H9 (cell line): Measurements from ENCODE around the gene PSMA4. TPM values are rescaled to one million over a fixed set of nuclear protein-coding genes. Genes with fewer than 3 reads are reported as not detected.
A peak's percentile ranks its signal among the peaks of the same experiment; 100 is the strongest.

Experiments
- DNase-seq: peaks from one replicate; pipeline ENCODE4 v3.0.0-alpha.2; 2017
- H2AFZ ChIP-seq: one replicate; pipeline ENCODE4 v1.6.1; 2013; ENCODE audit warnings: mild to moderate bottlenecking, low read length, control low read depth, moderate library complexity
- H2AK5ac ChIP-seq: 2 replicates; pipeline ENCODE4 v1.6.1; 2013; ENCODE audit warnings: low read length, control low read depth, mixed read lengths; ENCODE audit not compliant: insufficient read length
- H2BK120ac ChIP-seq: one replicate; pipeline ENCODE4 v1.6.1; 2013; ENCODE audit warnings: low read depth, mild to moderate bottlenecking, low read length, control low read depth, inconsistent platforms; ENCODE audit not compliant: poor library complexity, severe bottlenecking
- H2BK12ac ChIP-seq: 2 replicates; pipeline ENCODE4 v1.6.1; 2013; ENCODE audit warnings: low read length, control low read depth, mixed read lengths, low read depth; ENCODE audit not compliant: insufficient read length
- H2BK15ac ChIP-seq: 2 replicates; pipeline ENCODE4 v1.6.1; 2013; ENCODE audit warnings: low read depth, low read length, control low read depth
- H2BK20ac ChIP-seq: one replicate; pipeline ENCODE4 v1.6.1; 2013; ENCODE audit warnings: low read depth, mild to moderate bottlenecking, low read length, control low read depth, inconsistent platforms; ENCODE audit not compliant: poor library complexity, severe bottlenecking
- H2BK5ac ChIP-seq: 2 replicates; pipeline ENCODE4 v1.6.1; 2013; ENCODE audit warnings: low read length, control low read depth, mixed read lengths; ENCODE audit not compliant: insufficient read length
- H3K14ac ChIP-seq: 2 replicates; pipeline ENCODE4 v1.6.1; 2013; ENCODE audit warnings: low read length, control low read depth; ENCODE audit not compliant: insufficient read depth
- H3K18ac ChIP-seq: 2 replicates; pipeline ENCODE4 v1.6.1; 2013; ENCODE audit warnings: low read depth, mild to moderate bottlenecking, mixed read lengths, low read length, control low read depth; ENCODE audit not compliant: insufficient read length
- H3K23ac ChIP-seq: 2 replicates; pipeline ENCODE4 v1.6.1; 2013; ENCODE audit warnings: low read length, control low read depth, mixed read lengths, low read depth; ENCODE audit not compliant: insufficient read length
- H3K23me2 ChIP-seq: 2 replicates; pipeline ENCODE4 v1.6.1; 2013; ENCODE audit warnings: low read depth, mild to moderate bottlenecking, mixed read lengths, low read length, control low read depth; ENCODE audit not compliant: insufficient read length, poor library complexity, severe bottlenecking
- H3K27ac ChIP-seq: 2 replicates; pipeline ENCODE4 v1.5.1; 2013; ENCODE audit warnings: low read length, control low read depth, mixed read lengths, low read depth; ENCODE audit not compliant: insufficient read length
- H3K27me3 ChIP-seq: 2 replicates; pipeline ENCODE4 v1.6.1; 2013; ENCODE audit warnings: low read length, control low read depth, inconsistent platforms; ENCODE audit not compliant: insufficient read depth
- H3K4ac ChIP-seq: 2 replicates; pipeline ENCODE4 v1.6.1; 2013; ENCODE audit warnings: low read depth, mild to moderate bottlenecking, control low read depth, inconsistent platforms, low read length, moderate library complexity
- H3K4me1 ChIP-seq: 2 replicates; pipeline ENCODE4 v1.6.1; 2013; ENCODE audit warnings: low read length, control low read depth, inconsistent platforms; ENCODE audit not compliant: insufficient read depth
- H3K4me2 ChIP-seq: 2 replicates; pipeline ENCODE4 v1.6.1; 2013; ENCODE audit warnings: low read length, control low read depth, mixed read lengths; ENCODE audit not compliant: insufficient read length, insufficient read depth
- H3K56ac ChIP-seq: 2 replicates; pipeline ENCODE4 v1.6.1; 2013; ENCODE audit warnings: low read depth, mild to moderate bottlenecking, mixed read lengths, low read length, control low read depth; ENCODE audit not compliant: insufficient read length
- H3K79me1 ChIP-seq: 2 replicates; pipeline ENCODE4 v1.6.1; 2013; ENCODE audit warnings: low read depth, mild to moderate bottlenecking, moderate library complexity, low read length, control low read depth, inconsistent platforms; ENCODE audit not compliant: insufficient read depth, poor library complexity, severe bottlenecking
- H3K79me2 ChIP-seq: 2 replicates; pipeline ENCODE4 v1.6.1; 2013; ENCODE audit warnings: low read length, control low read depth, inconsistent platforms; ENCODE audit not compliant: insufficient read depth
- H3K9ac ChIP-seq: 2 replicates; pipeline ENCODE4 v1.6.1; 2013; ENCODE audit warnings: low read length, control low read depth, mixed read lengths; ENCODE audit not compliant: insufficient read length; ENCODE audit errors: extremely low read depth
- H3K9me3 ChIP-seq: one replicate; pipeline ENCODE4 v1.6.1; 2013; ENCODE audit warnings: low read depth, low read length, inconsistent platforms; ENCODE audit not compliant: control insufficient read depth
- H3T11ph ChIP-seq: one replicate; pipeline ENCODE4 v1.6.1; 2013; ENCODE audit warnings: mild to moderate bottlenecking, low read length, control low read depth, inconsistent platforms
- H4K20me1 ChIP-seq: one replicate; pipeline ENCODE4 v1.6.1; 2013; ENCODE audit not compliant: control insufficient read depth, insufficient read length, insufficient read depth
- H4K5ac ChIP-seq: 2 replicates; pipeline ENCODE4 v1.6.1; 2013; ENCODE audit warnings: low read depth, mild to moderate bottlenecking, mixed read lengths, low read length, control low read depth; ENCODE audit not compliant: insufficient read length
- H4K8ac ChIP-seq: replicated peaks from 2 replicates; pipeline ENCODE4 v1.6.1; 2013; ENCODE audit warnings: low read length, control low read depth, mixed read lengths, low read depth; ENCODE audit not compliant: insufficient read length
- H4K91ac ChIP-seq: 2 replicates; pipeline ENCODE4 v1.6.1; 2013; ENCODE audit warnings: low read depth, mild to moderate bottlenecking, moderate library complexity, mixed read lengths, low read length, control low read depth; ENCODE audit not compliant: insufficient read length
- H3K27ac Mint-ChIP-seq, 3 experiments: 2 replicates in 2 of 3; 3 replicates in 1 of 3; pipeline ENCODE4 v1.8.0; 2020 to 2021; ENCODE audit warnings: mixed read lengths in 3 of 3, mild to moderate bottlenecking in 1 of 3, moderate library complexity in 1 of 3
- H3K27me3 Mint-ChIP-seq: 2 replicates; pipeline ENCODE4 v1.8.0; 2021; ENCODE audit warnings: low read depth, mild to moderate bottlenecking, moderate library complexity, mixed read lengths
- H3K36me3 Mint-ChIP-seq, 3 experiments: 2 replicates in 2 of 3; 3 replicates in 1 of 3; pipeline ENCODE4 v1.8.0; 2020 to 2021; ENCODE audit warnings: low read depth in 3 of 3, mixed read lengths in 3 of 3; ENCODE audit not compliant: insufficient read depth in 1 of 3
- H3K4me1 Mint-ChIP-seq, 2 experiments: 2 replicates each; pipeline ENCODE4 v1.8.0; 2020; ENCODE audit warnings: mixed read lengths in 2 of 2
- H3K4me3 Mint-ChIP-seq, 2 experiments: 2 replicates in 1 of 2; 3 replicates in 1 of 2; pipeline ENCODE4 v1.8.0; 2020 to 2021; ENCODE audit warnings: mild to moderate bottlenecking in 2 of 2, mixed read lengths in 2 of 2, moderate library complexity in 1 of 2
- H3K9me3 Mint-ChIP-seq, 2 experiments: 2 replicates in 1 of 2; 3 replicates in 1 of 2; pipeline ENCODE4 v1.8.0; 2020; ENCODE audit warnings: mild to moderate bottlenecking in 2 of 2, mixed read lengths in 2 of 2, moderate library complexity in 1 of 2
- WGBS: extraction: QIAGEN DNeasy Blood & Tissue Kit; methylation state at CpG from one replicate; pipeline ENCODE4 v1.1.7; 2013; ENCODE audit warnings: missing lambda C conversion rate, low lambda C conversion rate, mixed read lengths; ENCODE audit not compliant: insufficient read length; ENCODE audit errors: extremely low coverage; 5-methylcytosine and 5-hydroxymethylcytosine counted together
- total RNA-seq: library from RNA; stranded (reverse); gene quantifications from 2 replicates; pipeline ENCODE4 v1.2.1, GENCODE V29; 2021
- TF ChIP-seq, protein P1 (sequence below): fragments of 200-600 bp; sonication (generic); conservative IDR thresholded peaks from 3 replicates; pipeline ENCODE4 v1.8.0; 2021; ENCODE audit warnings: antibody characterized with exemption, mild to moderate bottlenecking

Gene PSMA4
- total RNA-seq, 1 experiment from 2014 or later: 333 TPM

DNA sequence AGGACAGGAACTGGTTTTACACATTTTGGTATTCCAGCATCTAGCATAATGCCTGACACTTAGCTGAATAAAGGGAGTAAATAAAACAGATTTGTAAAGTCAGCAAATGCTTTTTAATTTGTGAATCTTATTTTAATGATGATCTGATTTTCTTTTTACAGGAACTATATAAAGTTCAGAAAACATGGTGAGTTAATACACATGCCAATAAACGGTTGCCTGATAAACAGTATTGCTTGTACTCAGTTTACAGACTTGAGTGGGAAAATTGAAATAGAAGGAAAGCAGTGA is 1.4 kb downstream of the PSMA4 start:
- peaks cover 21 to 46% (median 45%) of the 10 kb centered on the region in 3 experiments; a peak in 6 of 7 replicates for H3K36me3 Mint-ChIP-seq

More for the DNA sequence above, 1.4 kb downstream of the PSMA4 start:
- H3K23ac ChIP-seq: no peak overlapping the region
- Mint-ChIP-seq H3K4me1 (peaks cover 5 to 15% of the 10 kb centered on the region in 2 experiments), H3K4me3 (peak overlapping the region; percentile 94 to 99), H3K27me3 (no peaks in the 10 kb centered on the region), H3K9me3 (no peaks in the 10 kb centered on the region; a peak in 1 of 5 replicates), H3K27ac (no peak overlapping the region; a peak in 2 of 7 replicates)
- peak overlapping the region; percentile 97 for H3K4me2 ChIP-seq
- no peak overlapping the region for H4K8ac ChIP-seq
- no peaks in the 10 kb centered on the region for H3K4me1 ChIP-seq
- H3K14ac ChIP-seq: no peak overlapping the region
- no peak overlapping the region for H2AFZ ChIP-seq
- no peak overlapping the region for H4K91ac ChIP-seq
- H3K56ac ChIP-seq: no peak overlapping the region
- no peak overlapping the region for H3K18ac ChIP-seq
- H2AK5ac ChIP-seq: no peak overlapping the region
- H2BK20ac ChIP-seq: no peak overlapping the region
- no peak overlapping the region for H2BK12ac ChIP-seq
- no peak overlapping the region for H2BK5ac ChIP-seq
- no peak overlapping the region for H3K27ac ChIP-seq
- no CpG with 5 or more reads among the region's 1 CpG for WGBS
- H3K79me2 ChIP-seq: peaks cover 7% of the 10 kb centered on the region; the same call in 1 of the 2 replicates
- no peaks in the 10 kb centered on the region for H4K20me1 ChIP-seq
- peak overlapping the region; percentile 98 for H3K9ac ChIP-seq
- no peak for DNase-seq
- peaks cover 10% of the 10 kb centered on the region for H3K23me2 ChIP-seq
- no peak overlapping the region for H4K5ac ChIP-seq
- H3T11ph ChIP-seq: no peak overlapping the region
- TF ChIP-seq, protein P1, sequence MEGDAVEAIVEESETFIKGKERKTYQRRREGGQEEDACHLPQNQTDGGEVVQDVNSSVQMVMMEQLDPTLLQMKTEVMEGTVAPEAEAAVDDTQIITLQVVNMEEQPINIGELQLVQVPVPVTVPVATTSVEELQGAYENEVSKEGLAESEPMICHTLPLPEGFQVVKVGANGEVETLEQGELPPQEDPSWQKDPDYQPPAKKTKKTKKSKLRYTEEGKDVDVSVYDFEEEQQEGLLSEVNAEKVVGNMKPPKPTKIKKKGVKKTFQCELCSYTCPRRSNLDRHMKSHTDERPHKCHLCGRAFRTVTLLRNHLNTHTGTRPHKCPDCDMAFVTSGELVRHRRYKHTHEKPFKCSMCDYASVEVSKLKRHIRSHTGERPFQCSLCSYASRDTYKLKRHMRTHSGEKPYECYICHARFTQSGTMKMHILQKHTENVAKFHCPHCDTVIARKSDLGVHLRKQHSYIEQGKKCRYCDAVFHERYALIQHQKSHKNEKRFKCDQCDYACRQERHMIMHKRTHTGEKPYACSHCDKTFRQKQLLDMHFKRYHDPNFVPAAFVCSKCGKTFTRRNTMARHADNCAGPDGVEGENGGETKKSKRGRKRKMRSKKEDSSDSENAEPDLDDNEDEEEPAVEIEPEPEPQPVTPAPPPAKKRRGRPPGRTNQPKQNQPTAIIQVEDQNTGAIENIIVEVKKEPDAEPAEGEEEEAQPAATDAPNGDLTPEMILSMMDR: no peak
- peaks cover 3% of the 10 kb centered on the region for H3K79me1 ChIP-seq
- H3K27me3 ChIP-seq: no peaks in the 10 kb centered on the region
- no peaks in the 10 kb centered on the region for H3K9me3 ChIP-seq
- no peak overlapping the region for H3K4ac ChIP-seq
- no peak overlapping the region for H2BK15ac ChIP-seq
- H2BK120ac ChIP-seq: no peak overlapping the region
